Choroid plexus epithelial cell (primary cell): Measurements from ENCODE around the gene LDB3.

ENCODE experiments used
- DNase-seq: peaks from one replicate; pipeline ENCODE4 v3.0.0-alpha.2; 2010; ENCODE audit warnings: low read depth
- H3K4me3 ChIP-seq: 2 replicates; pipeline ENCODE4 v1.5.1; 2011; ENCODE audit warnings: low read depth, mild to moderate bottlenecking, control low read depth, low read length, moderate library complexity
- CTCF ChIP-seq: conservative IDR thresholded peaks from 2 replicates; pipeline ENCODE4 v1.5.1; 2011; ENCODE audit warnings: low read depth, mild to moderate bottlenecking, control low read depth, inconsistent platforms, low read length, moderate library complexity

LDB3 gene

GRCh38 chr10:86668297-86669165 lies at the start of gene LDB3:
TSS of gene LDB3 (plus strand) at chr10:86668511. CDS start at chr10:86668692, 181 bp downstream.
- TF ChIP-seq CTCF: no peak
- DNase-seq: no peak
- no peak within 1 kb of the TSS for H3K4me3 ChIP-seq

- no peak for DNase-seq
- H3K4me3 ChIP-seq: no peak overlapping the region
- TF ChIP-seq CTCF: no peak
Measured at GRCh38 chr10:86628311-86628710, 40.0 kb upstream of the LDB3 start.

GRCh38 chr10:86630079-86630478 lies 38.2 kb upstream of the LDB3 start:
- TF ChIP-seq CTCF: no peak
- H3K4me3 ChIP-seq: no peak overlapping the region
- DNase-seq: peak; percentile 40

- DNase-seq: no peak
- H3K4me3 ChIP-seq: peak overlapping the region; percentile 54
- TF ChIP-seq CTCF: peak; percentile 24
Measured at GRCh38 chr10:86632009-86632800, 36.1 kb upstream of the LDB3 start.

GRCh38 chr10:86632951-86633350 lies 35.4 kb upstream of the LDB3 start:
- no peak overlapping the region for H3K4me3 ChIP-seq
- no peak for DNase-seq
- peak; percentile 14 for TF ChIP-seq CTCF

- peak; percentile 70 for DNase-seq
- no peak overlapping the region for H3K4me3 ChIP-seq
- no peak for TF ChIP-seq CTCF
Measured at GRCh38 chr10:86635402-86635801, 32.9 kb upstream of the LDB3 start.

GRCh38 chr10:86636311-86636710 lies 32.0 kb upstream of the LDB3 start:
- no peak overlapping the region for H3K4me3 ChIP-seq
- TF ChIP-seq CTCF: no peak
- DNase-seq: no peak
